Mucosa of stomach (tissue), 1 donor: ENCODE data around the gene UVSSA.

Experiments
- H3K27me3 ChIP-seq: one replicate; pipeline ENCODE4 v1.7.0; 2013; ENCODE audit warnings: mild to moderate bottlenecking, low read length; ENCODE audit not compliant: control insufficient read depth, insufficient read depth
- H3K36me3 ChIP-seq: one replicate; pipeline ENCODE4 v1.7.0; 2013; ENCODE audit warnings: low read length; ENCODE audit not compliant: control insufficient read depth, insufficient read depth
- H3K4me1 ChIP-seq: one replicate; pipeline ENCODE4 v1.7.0; 2013; ENCODE audit warnings: mild to moderate bottlenecking, low read length; ENCODE audit not compliant: control insufficient read depth, insufficient read depth
- H3K4me3 ChIP-seq: one replicate; pipeline ENCODE4 v1.7.0; 2013; ENCODE audit warnings: low read length
- H3K9ac ChIP-seq: one replicate; pipeline ENCODE4 v1.7.0; 2013; ENCODE audit warnings: mild to moderate bottlenecking, low read length, moderate library complexity
- H3K9me3 ChIP-seq: one replicate; pipeline ENCODE4 v1.7.0; 2013; ENCODE audit warnings: mild to moderate bottlenecking, low read length, moderate library complexity; ENCODE audit not compliant: control insufficient read depth
- donor health status: Pancreatic carcinoma.

The UVSSA gene

GRCh38 chr4:1358421-1359143 is 11.6 kb downstream of the UVSSA start:
- peaks cover 4% of the 10 kb centered on the region for H3K36me3 ChIP-seq
- no peaks in the 10 kb centered on the region for H3K9me3 ChIP-seq
- no peaks in the 10 kb centered on the region for H3K27me3 ChIP-seq
- H3K9ac ChIP-seq, result no peak overlapping the region
- no peaks in the 10 kb centered on the region for H3K4me1 ChIP-seq
- no peak overlapping the region for H3K4me3 ChIP-seq

- Histone ChIP-seq H3K4me3 (no peak overlapping the region), H3K9me3 (no peaks in the 10 kb centered on the region), H3K4me1 (no peaks in the 10 kb centered on the region), H3K27me3 (no peaks in the 10 kb centered on the region), H3K36me3 (peaks cover 4% of the 10 kb centered on the region), H3K9ac (no peak overlapping the region)
These were observed 12.1 kb downstream of the UVSSA start for GRCh38 chr4:1359144-1359501.

GRCh38 chr4:1359976-1360375 is 13.0 kb downstream of the UVSSA start:
- H3K4me3 ChIP-seq, result no peak overlapping the region
- no peaks in the 10 kb centered on the region for H3K27me3 ChIP-seq
- no peaks in the 10 kb centered on the region for H3K4me1 ChIP-seq
- no peak overlapping the region for H3K9ac ChIP-seq
- H3K36me3 ChIP-seq, result peaks cover 4% of the 10 kb centered on the region
- H3K9me3 ChIP-seq, result no peaks in the 10 kb centered on the region

- Histone ChIP-seq H3K9ac (no peak overlapping the region), H3K36me3 (peaks cover 4% of the 10 kb centered on the region), H3K4me1 (no peaks in the 10 kb centered on the region), H3K4me3 (no peak overlapping the region), H3K27me3 (no peaks in the 10 kb centered on the region), H3K9me3 (no peaks in the 10 kb centered on the region)
These were observed 13.6 kb downstream of the UVSSA start for GRCh38 chr4:1360423-1361283.

- H3K36me3 ChIP-seq, result peaks cover 4% of the 10 kb centered on the region
- no peak overlapping the region for H3K9ac ChIP-seq
- H3K4me1 ChIP-seq, result no peaks in the 10 kb centered on the region
- H3K9me3 ChIP-seq, result no peaks in the 10 kb centered on the region
- no peaks in the 10 kb centered on the region for H3K27me3 ChIP-seq
- H3K4me3 ChIP-seq, result no peak overlapping the region
These were observed 14.4 kb downstream of the UVSSA start for GRCh38 chr4:1361431-1361830.

GRCh38 chr4:1362046-1362445 is 15.0 kb downstream of the UVSSA start:
- no peak overlapping the region for H3K4me3 ChIP-seq
- no peaks in the 10 kb centered on the region for H3K4me1 ChIP-seq
- H3K36me3 ChIP-seq, result no peaks in the 10 kb centered on the region
- H3K27me3 ChIP-seq, result no peaks in the 10 kb centered on the region
- H3K9me3 ChIP-seq, result no peaks in the 10 kb centered on the region
- H3K9ac ChIP-seq, result no peak overlapping the region

- Histone ChIP-seq H3K27me3 (no peaks in the 10 kb centered on the region), H3K9ac (no peak overlapping the region), H3K36me3 (no peaks in the 10 kb centered on the region), H3K4me3 (no peak overlapping the region), H3K4me1 (no peaks in the 10 kb centered on the region), H3K9me3 (no peaks in the 10 kb centered on the region)
These were observed 15.5 kb downstream of the UVSSA start for GRCh38 chr4:1362521-1362920.

- no peaks in the 10 kb centered on the region for H3K27me3 ChIP-seq
- H3K4me1 ChIP-seq, result no peaks in the 10 kb centered on the region
- no peak overlapping the region for H3K4me3 ChIP-seq
- no peak overlapping the region for H3K9ac ChIP-seq
- H3K9me3 ChIP-seq, result no peaks in the 10 kb centered on the region
- no peaks in the 10 kb centered on the region for H3K36me3 ChIP-seq
These were observed 16.5 kb downstream of the UVSSA start for GRCh38 chr4:1363513-1363912.

GRCh38 chr4:1364217-1364616 is 17.2 kb downstream of the UVSSA start:
- Histone ChIP-seq H3K9ac (no peak overlapping the region), H3K36me3 (no peaks in the 10 kb centered on the region), H3K9me3 (no peaks in the 10 kb centered on the region), H3K27me3 (no peaks in the 10 kb centered on the region), H3K4me3 (no peak overlapping the region), H3K4me1 (no peaks in the 10 kb centered on the region)

GRCh38 chr4:1364748-1365147 is 17.7 kb downstream of the UVSSA start:
- Histone ChIP-seq H3K27me3 (no peaks in the 10 kb centered on the region), H3K9me3 (no peaks in the 10 kb centered on the region), H3K9ac (no peak overlapping the region), H3K4me1 (no peaks in the 10 kb centered on the region), H3K4me3 (no peak overlapping the region), H3K36me3 (no peaks in the 10 kb centered on the region)

- no peaks in the 10 kb centered on the region for H3K4me1 ChIP-seq
- no peak overlapping the region for H3K4me3 ChIP-seq
- H3K36me3 ChIP-seq, result no peaks in the 10 kb centered on the region
- no peaks in the 10 kb centered on the region for H3K27me3 ChIP-seq
- no peaks in the 10 kb centered on the region for H3K9me3 ChIP-seq
- no peak overlapping the region for H3K9ac ChIP-seq
These were observed 18.5 kb downstream of the UVSSA start for GRCh38 chr4:1365271-1366178.
